Neural cell (in vitro differentiated cells): ENCODE measurements around the gene UBE2E1. TPM values are rescaled to one million over a fixed set of nuclear protein-coding genes. Genes with fewer than 3 reads are reported as not detected.

ENCODE experiments used
- H2AFZ ChIP-seq: fragments of 200-600, 300-800 bp; sonication (generic), shearing (Covaris generic); 2 replicates; pipeline ENCODE4 v1.6.0; 2014; ENCODE audit warnings: low read depth, mild to moderate bottlenecking, antibody characterized with exemption, low read length, moderate library complexity
- H3F3A ChIP-seq: fragments of 200-600 bp; shearing (Covaris generic); 2 replicates; pipeline ENCODE4 v1.6.1; 2016; ENCODE audit warnings: mild to moderate bottlenecking, moderate library complexity, mixed read lengths, antibody characterized with exemption, low read length; ENCODE audit not compliant: insufficient read depth, poor library complexity, severe bottlenecking
- H3K27ac ChIP-seq: fragments of 200-600, 300-800 bp; sonication (generic), shearing (Covaris generic); 2 replicates; pipeline ENCODE4 v1.5.1; 2014; ENCODE audit warnings: mild to moderate bottlenecking, low read length, moderate library complexity
- H3K27me3 ChIP-seq: fragments of 300-800, 200-600 bp; sonication (generic), shearing (Covaris generic); 2 replicates; pipeline ENCODE4 v1.6.0; 2014; ENCODE audit warnings: mild to moderate bottlenecking, low read depth, low read length, moderate library complexity; ENCODE audit not compliant: insufficient read depth
- H3K36me3 ChIP-seq: fragments of 300-800, 200-600 bp; sonication (generic), shearing (Covaris generic); 2 replicates; pipeline ENCODE4 v1.5.1; 2014; ENCODE audit warnings: mild to moderate bottlenecking, antibody characterized with exemption, low read length, moderate library complexity; ENCODE audit not compliant: insufficient read depth
- H3K4me2 ChIP-seq: fragments of 300-800, 200-600 bp; sonication (generic), shearing (Covaris generic); 2 replicates; pipeline ENCODE4 v1.6.0; 2014; ENCODE audit warnings: mild to moderate bottlenecking, low read length
- H3K4me3 ChIP-seq: fragments of 300-800, 200-600 bp; sonication (generic), shearing (Covaris generic); 2 replicates; pipeline ENCODE4 v1.5.1; 2014; ENCODE audit warnings: mild to moderate bottlenecking, low read length, moderate library complexity
- H3K79me2 ChIP-seq: fragments of 200-600 bp; shearing (Covaris generic); replicated peaks from 2 replicates; pipeline ENCODE4 v1.6.0; 2014; ENCODE audit warnings: mild to moderate bottlenecking, low read length, moderate library complexity; ENCODE audit not compliant: insufficient read depth
- H3K9ac ChIP-seq: fragments of 300-800, 200-600 bp; sonication (generic), shearing (Covaris generic); 2 replicates; pipeline ENCODE4 v1.6.1; 2016; ENCODE audit warnings: mild to moderate bottlenecking, low read length, mixed read lengths
- H3K9me2 ChIP-seq: fragments of 200-600 bp; shearing (Covaris generic); 2 replicates; pipeline ENCODE4 v1.6.1; 2016; ENCODE audit warnings: mild to moderate bottlenecking, low read length, mixed read lengths; ENCODE audit not compliant: insufficient read depth
- H3K9me3 ChIP-seq: fragments of 200-600, 300-800 bp; sonication (generic), shearing (Covaris generic); 2 replicates; pipeline ENCODE4 v1.6.1; 2016; ENCODE audit warnings: mild to moderate bottlenecking, mixed run types, low read length, moderate library complexity, mixed read lengths
- H4K20me1 ChIP-seq: fragments of 200-600 bp; shearing (Covaris generic); 2 replicates; pipeline ENCODE4 v1.6.1; 2016; ENCODE audit warnings: mild to moderate bottlenecking, mixed run types; ENCODE audit not compliant: insufficient read depth
- EP300 ChIP-seq: fragments of 450-650 bp; conservative IDR thresholded peaks from 2 replicates; pipeline ENCODE4 v1.6.1; 2014; ENCODE audit warnings: antibody characterized with exemption, mild to moderate bottlenecking, moderate library complexity; ENCODE audit not compliant: poor library complexity, severe bottlenecking
- EZH2 ChIP-seq: fragments of 200-600, 300-800 bp; shearing (Covaris generic), sonication (generic); IDR thresholded peaks from 2 replicates; pipeline ENCODE4 v1.6.1; 2014; ENCODE audit warnings: antibody characterized with exemption, low read length, borderline replicate concordance, mild to moderate bottlenecking; ENCODE audit not compliant: insufficient read depth, poor library complexity, severe bottlenecking
- MXI1 ChIP-seq: fragments of 450-650 bp; conservative IDR thresholded peaks from 2 replicates; pipeline ENCODE4 v1.6.1; 2014; ENCODE audit warnings: antibody characterized with exemption, mild to moderate bottlenecking; ENCODE audit not compliant: poor library complexity, severe bottlenecking
- POLR2AphosphoS5 ChIP-seq: IDR thresholded peaks from 2 replicates; pipeline ENCODE4 v1.6.1; 2012
- RAD21 ChIP-seq: fragments of 450-650 bp; conservative IDR thresholded peaks from 2 replicates; pipeline ENCODE4 v1.6.1; 2014; ENCODE audit warnings: antibody characterized with exemption, mild to moderate bottlenecking, moderate library complexity
- SMC3 ChIP-seq: fragments of 450-650 bp; conservative IDR thresholded peaks from 2 replicates; pipeline ENCODE4 v1.6.1; 2014; ENCODE audit warnings: antibody characterized with exemption, mild to moderate bottlenecking, moderate library complexity; ENCODE audit not compliant: poor library complexity
- TAF1 ChIP-seq: IDR thresholded peaks from 2 replicates; pipeline ENCODE4 v1.6.1; 2012; ENCODE audit warnings: low read depth
- polyA plus RNA-seq: library from polyadenylated mRNA; depleted of rRNA; stranded (reverse); fragments of >200 nt; gene quantifications from 2 replicates; pipeline ENCODE4 v1.2.3, GENCODE V29; 2014
- TF ChIP-seq, protein P1 (sequence below): fragments of 450-650 bp; IDR thresholded peaks from 2 replicates; pipeline ENCODE4 v1.5.1; 2014; ENCODE audit warnings: antibody characterized with exemption, mild to moderate bottlenecking, moderate library complexity; ENCODE audit not compliant: poor library complexity, severe bottlenecking
- TF ChIP-seq, protein P2 (sequence below): IDR thresholded peaks from 2 replicates; pipeline ENCODE4 v1.6.1; 2012; ENCODE audit warnings: borderline replicate concordance

UBE2E1 gene
- polyA plus RNA-seq, 1 donor from 2014 or later: 157 TPM

DNA sequence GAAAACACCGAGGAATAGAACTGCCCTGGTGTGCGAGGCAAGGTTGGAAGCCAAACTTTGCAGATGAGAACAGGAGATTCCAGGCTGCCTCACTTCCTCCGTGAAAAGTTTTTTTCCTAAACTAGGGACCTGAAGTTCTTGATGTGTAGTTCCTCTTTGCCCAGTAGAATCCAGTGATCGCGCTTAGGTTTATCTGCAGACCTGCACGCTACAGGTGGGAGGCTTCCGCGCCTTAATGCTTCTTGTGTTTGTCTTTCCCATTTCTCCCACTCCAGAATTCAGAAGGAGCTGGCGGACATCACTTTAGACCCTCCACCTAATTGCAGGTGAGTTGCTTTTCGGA, 5.4 kb downstream of the UBE2E1 start:
- H4K20me1 ChIP-seq: no peaks in the 10 kb centered on the region
- H3K27me3 ChIP-seq: peaks cover 8% of the 10 kb centered on the region
- H3K4me3 ChIP-seq: peak overlapping the region; percentile 66
- TF ChIP-seq TAF1: no peak
- TF ChIP-seq, protein P1, sequence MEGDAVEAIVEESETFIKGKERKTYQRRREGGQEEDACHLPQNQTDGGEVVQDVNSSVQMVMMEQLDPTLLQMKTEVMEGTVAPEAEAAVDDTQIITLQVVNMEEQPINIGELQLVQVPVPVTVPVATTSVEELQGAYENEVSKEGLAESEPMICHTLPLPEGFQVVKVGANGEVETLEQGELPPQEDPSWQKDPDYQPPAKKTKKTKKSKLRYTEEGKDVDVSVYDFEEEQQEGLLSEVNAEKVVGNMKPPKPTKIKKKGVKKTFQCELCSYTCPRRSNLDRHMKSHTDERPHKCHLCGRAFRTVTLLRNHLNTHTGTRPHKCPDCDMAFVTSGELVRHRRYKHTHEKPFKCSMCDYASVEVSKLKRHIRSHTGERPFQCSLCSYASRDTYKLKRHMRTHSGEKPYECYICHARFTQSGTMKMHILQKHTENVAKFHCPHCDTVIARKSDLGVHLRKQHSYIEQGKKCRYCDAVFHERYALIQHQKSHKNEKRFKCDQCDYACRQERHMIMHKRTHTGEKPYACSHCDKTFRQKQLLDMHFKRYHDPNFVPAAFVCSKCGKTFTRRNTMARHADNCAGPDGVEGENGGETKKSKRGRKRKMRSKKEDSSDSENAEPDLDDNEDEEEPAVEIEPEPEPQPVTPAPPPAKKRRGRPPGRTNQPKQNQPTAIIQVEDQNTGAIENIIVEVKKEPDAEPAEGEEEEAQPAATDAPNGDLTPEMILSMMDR: no peak
- TF ChIP-seq MXI1: no peak
- no peak for TF ChIP-seq POLR2AphosphoS5
- TF ChIP-seq SMC3: no peak
- no peak for TF ChIP-seq EZH2
- TF ChIP-seq RAD21: no peak
- TF ChIP-seq EP300: no peak
- TF ChIP-seq, protein P2, sequence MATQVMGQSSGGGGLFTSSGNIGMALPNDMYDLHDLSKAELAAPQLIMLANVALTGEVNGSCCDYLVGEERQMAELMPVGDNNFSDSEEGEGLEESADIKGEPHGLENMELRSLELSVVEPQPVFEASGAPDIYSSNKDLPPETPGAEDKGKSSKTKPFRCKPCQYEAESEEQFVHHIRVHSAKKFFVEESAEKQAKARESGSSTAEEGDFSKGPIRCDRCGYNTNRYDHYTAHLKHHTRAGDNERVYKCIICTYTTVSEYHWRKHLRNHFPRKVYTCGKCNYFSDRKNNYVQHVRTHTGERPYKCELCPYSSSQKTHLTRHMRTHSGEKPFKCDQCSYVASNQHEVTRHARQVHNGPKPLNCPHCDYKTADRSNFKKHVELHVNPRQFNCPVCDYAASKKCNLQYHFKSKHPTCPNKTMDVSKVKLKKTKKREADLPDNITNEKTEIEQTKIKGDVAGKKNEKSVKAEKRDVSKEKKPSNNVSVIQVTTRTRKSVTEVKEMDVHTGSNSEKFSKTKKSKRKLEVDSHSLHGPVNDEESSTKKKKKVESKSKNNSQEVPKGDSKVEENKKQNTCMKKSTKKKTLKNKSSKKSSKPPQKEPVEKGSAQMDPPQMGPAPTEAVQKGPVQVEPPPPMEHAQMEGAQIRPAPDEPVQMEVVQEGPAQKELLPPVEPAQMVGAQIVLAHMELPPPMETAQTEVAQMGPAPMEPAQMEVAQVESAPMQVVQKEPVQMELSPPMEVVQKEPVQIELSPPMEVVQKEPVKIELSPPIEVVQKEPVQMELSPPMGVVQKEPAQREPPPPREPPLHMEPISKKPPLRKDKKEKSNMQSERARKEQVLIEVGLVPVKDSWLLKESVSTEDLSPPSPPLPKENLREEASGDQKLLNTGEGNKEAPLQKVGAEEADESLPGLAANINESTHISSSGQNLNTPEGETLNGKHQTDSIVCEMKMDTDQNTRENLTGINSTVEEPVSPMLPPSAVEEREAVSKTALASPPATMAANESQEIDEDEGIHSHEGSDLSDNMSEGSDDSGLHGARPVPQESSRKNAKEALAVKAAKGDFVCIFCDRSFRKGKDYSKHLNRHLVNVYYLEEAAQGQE: no peak
- no peak overlapping the region for H3K27ac ChIP-seq
- no peak overlapping the region for H2AFZ ChIP-seq
- H3K4me2 ChIP-seq: peak overlapping the region; percentile 5
- no peaks in the 10 kb centered on the region for H3K9me2 ChIP-seq
- H3K9me3 ChIP-seq: no peaks in the 10 kb centered on the region
- no peaks in the 10 kb centered on the region for H3K36me3 ChIP-seq
- no peak overlapping the region for H3K9ac ChIP-seq
- H3F3A ChIP-seq: no peaks in the 10 kb centered on the region
- peaks cover 27% of the 10 kb centered on the region for H3K79me2 ChIP-seq

DNA sequence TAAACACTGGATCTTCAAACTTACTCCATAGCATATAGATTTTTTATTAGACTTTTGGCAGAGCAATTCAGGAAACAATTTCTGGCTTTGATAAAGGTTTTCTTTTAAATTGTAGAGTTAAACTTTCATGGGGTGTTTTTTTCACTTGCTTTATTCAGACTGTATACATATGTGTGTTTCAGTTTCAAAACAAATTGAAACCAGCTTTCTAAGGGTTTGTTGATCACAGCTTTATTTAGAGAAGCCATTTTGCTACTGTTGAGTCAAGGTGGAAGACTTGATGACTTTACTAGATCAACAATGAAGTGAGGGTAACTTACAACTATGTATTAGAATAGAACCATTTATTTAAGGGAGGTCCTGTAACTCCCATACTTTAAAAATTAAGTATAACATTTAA, 6.2 kb downstream of the UBE2E1 start:
- Histone ChIP-seq H2AFZ (no peak overlapping the region), H3F3A (no peaks in the 10 kb centered on the region), H3K36me3 (no peaks in the 10 kb centered on the region), H3K9me3 (no peaks in the 10 kb centered on the region), H3K4me3 (no peak overlapping the region), H3K9me2 (no peaks in the 10 kb centered on the region), H3K27me3 (peaks cover 8% of the 10 kb centered on the region), H3K9ac (no peak overlapping the region), H3K27ac (no peak overlapping the region), H4K20me1 (no peaks in the 10 kb centered on the region), H3K4me2 (no peak overlapping the region), H3K79me2 (peaks cover 32% of the 10 kb centered on the region)
- TF ChIP-seq MXI1: no peak
- no peak for TF ChIP-seq EZH2
- TF ChIP-seq, protein P2: no peak
- no peak for TF ChIP-seq TAF1
- no peak for TF ChIP-seq SMC3
- TF ChIP-seq EP300: no peak
- TF ChIP-seq POLR2AphosphoS5: no peak
- TF ChIP-seq, protein P1: no peak
- TF ChIP-seq RAD21: no peak
